Gastrocnemius medialis (tissue), 4 donors: Measurements from ENCODE around the gene EIF1AD. TPM values are rescaled to one million over a fixed set of nuclear protein-coding genes. Genes with fewer than 3 reads are reported as not detected.

Experiments
- ATAC-seq, 2 donors: fragments of 150-250 bp; one replicate each; pipeline ENCODE4 v1.9.1; 2016
- DNase-seq, 2 donors: peaks; one replicate each; pipeline ENCODE4 v3.0.0-alpha.2; 2019
- H3K27ac ChIP-seq, 4 donors: fragments of 200-600 bp; sonication (generic); 1 replicate in 1 of 4; 2 replicates in 3 of 4; pipeline ENCODE4 v1.5.1; 2016 to 2018; ENCODE audit warnings: mild to moderate bottlenecking in 2 of 4, moderate library complexity in 1 of 4
- H3K27me3 ChIP-seq, 3 donors: fragments of 200-600 bp; sonication (generic) in 2 of 3; 1 replicate in 1 of 3; 2 replicates in 2 of 3; pipeline versions ENCODE4 v1.5.1 to v1.6.0; 2016 to 2019; ENCODE audit warnings: mild to moderate bottlenecking in 1 of 3, moderate library complexity in 1 of 3
- H3K36me3 ChIP-seq, 2 donors: fragments of 200-600 bp; sonication (generic) in 1 of 2; one replicate each; pipeline ENCODE4 v1.5.1; 2017 to 2018
- H3K4me1 ChIP-seq, 2 donors: fragments of 200-600 bp; sonication (generic) in 1 of 2; one replicate each; pipeline ENCODE4 v1.5.1; 2016 to 2017; ENCODE audit warnings: mild to moderate bottlenecking in 2 of 2
- H3K4me3 ChIP-seq, 4 donors: fragments of 200-600 bp; sonication (generic) in 3 of 4; 1 replicate in 1 of 4; 2 replicates in 3 of 4; pipeline ENCODE4 v1.5.1; 2016 to 2019; ENCODE audit warnings: mild to moderate bottlenecking in 2 of 4
- H3K9me3 ChIP-seq, 3 donors: fragments of 200-600 bp; sonication (generic) in 2 of 3; 1 replicate in 1 of 3; 2 replicates in 2 of 3; pipeline ENCODE4 v1.5.1; 2016 to 2019
- POLR2A ChIP-seq, 2 donors: fragments of 450-650 bp; IDR thresholded peaks; one replicate each; pipeline ENCODE4 v1.6.1; 2017; ENCODE audit warnings: antibody characterized with exemption in 2 of 2, mild to moderate bottlenecking in 2 of 2, moderate library complexity in 2 of 2
- in situ Hi-C, 4 donors: fragments of 200-750 bp; cut with MboI; loops; one replicate each; pipeline versions ENCODE4 v1.15.0 to v1.8.0; 2017; ENCODE audit warnings: low sequenced_read_pairs in 4 of 4
- intact Hi-C: fragments of 100-400 bp; cut with DNase I; formaldehyde crosslinking; loops from one replicate; pipeline ENCODE4 v1.15.1; 2023; ENCODE audit warnings: low total_unique reads
- total RNA-seq, 4 donors: library from RNA; depleted of rRNA; stranded (reverse); fragments of >200 nt; gene quantifications; one replicate each; pipeline versions ENCODE4 v1.1.0 to v1.2.3, GENCODE V29; 2016
- TF ChIP-seq, protein P1 (sequence below), 5 experiments: fragments of 450-650 bp in 3 of 5; fragments of 200-600 bp in 2 of 5; sonication (generic) in 2 of 5; IDR thresholded peaks in 4 of 5; conservative IDR thresholded peaks in 1 of 5; 1 replicate in 4 of 5; 2 replicates in 1 of 5; pipeline ENCODE4 v1.5.1; 2016 to 2019; ENCODE audit warnings: antibody characterized with exemption in 5 of 5, mild to moderate bottlenecking in 3 of 5, moderate library complexity in 3 of 5

The EIF1AD gene
- total RNA-seq, 4 donors from 2014 or later: 29.3 to 39.8 (median 35.4) TPM

DNA sequence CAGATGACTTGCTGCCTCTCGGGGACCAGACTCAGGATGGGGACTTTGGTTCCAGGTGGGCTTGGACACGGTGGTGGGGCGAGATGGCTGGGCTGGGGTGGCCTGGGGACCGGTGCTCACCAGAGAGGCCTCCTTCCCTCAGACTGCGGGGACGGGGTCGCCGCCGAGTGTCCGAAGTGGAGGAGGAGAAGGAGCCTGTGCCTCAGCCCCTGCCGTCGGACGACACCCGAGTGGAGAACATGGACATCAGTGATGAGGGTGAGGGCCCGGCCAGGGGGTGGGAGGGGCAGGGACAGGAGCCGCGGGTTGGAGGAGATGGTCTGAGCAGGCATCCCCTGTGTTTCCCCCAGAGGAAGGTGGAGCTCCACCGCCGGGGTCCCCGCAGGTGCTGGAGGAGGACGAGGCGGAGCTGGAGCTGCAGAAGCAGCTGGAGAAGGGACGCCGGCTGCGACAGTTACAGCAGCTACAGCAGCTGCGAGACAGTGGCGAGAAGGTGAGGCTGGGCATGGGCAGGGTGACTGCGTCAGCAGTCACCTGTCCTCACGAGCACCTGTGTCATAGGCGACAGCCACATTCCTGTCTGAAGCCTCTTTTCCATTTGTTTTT, 34.5 kb downstream of the EIF1AD start:
- intact Hi-C loops: no loop called here
- no peak for ATAC-seq

DNA sequence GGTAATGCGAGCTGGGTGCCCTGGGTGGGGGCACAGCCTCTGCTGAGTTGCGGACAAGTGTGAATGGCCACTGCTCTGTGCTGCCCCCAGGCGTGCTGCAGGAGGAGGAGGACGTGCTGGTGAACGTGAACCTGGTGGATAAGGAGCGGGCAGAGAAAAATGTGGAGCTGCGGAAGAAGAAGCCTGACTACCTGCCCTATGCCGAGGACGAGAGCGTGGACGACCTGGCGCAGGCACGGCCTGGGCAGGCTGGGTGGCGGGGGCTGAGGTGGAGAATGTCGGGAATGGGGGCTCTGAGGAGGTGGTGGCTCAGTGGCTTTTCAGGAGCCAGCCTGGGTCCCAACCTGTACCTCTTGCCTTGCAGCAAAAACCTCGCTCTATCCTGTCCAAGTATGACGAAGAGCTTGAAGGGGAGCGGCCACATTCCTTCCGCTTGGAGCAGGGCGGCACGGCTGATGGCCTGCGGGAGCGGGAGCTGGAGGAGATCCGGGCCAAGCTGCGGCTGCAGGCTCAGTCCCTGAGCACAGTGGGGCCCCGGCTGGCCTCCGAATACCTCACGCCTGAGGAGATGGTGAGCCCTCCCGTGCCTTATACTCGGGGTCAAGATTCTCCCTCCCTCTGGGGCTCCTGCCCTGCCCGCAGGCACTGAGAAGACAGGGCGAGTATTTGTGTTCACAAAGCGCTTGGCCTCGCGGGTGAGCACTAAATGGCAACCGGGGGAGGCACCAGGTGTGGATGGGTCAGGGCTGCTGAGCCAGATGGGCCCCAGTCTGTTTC, 35.8 kb downstream of the EIF1AD start:
- no peak overlapping the region for H3K4me3 ChIP-seq
- DNase-seq: no peak
- H3K27me3 ChIP-seq: no peaks in the 10 kb centered on the region
- peaks cover 40 to 41% of the 10 kb centered on the region in 2 donors for H3K4me1 ChIP-seq
- H3K27ac ChIP-seq: no peak overlapping the region
- H3K9me3 ChIP-seq: no peaks in the 10 kb centered on the region
- TF ChIP-seq, protein P1, sequence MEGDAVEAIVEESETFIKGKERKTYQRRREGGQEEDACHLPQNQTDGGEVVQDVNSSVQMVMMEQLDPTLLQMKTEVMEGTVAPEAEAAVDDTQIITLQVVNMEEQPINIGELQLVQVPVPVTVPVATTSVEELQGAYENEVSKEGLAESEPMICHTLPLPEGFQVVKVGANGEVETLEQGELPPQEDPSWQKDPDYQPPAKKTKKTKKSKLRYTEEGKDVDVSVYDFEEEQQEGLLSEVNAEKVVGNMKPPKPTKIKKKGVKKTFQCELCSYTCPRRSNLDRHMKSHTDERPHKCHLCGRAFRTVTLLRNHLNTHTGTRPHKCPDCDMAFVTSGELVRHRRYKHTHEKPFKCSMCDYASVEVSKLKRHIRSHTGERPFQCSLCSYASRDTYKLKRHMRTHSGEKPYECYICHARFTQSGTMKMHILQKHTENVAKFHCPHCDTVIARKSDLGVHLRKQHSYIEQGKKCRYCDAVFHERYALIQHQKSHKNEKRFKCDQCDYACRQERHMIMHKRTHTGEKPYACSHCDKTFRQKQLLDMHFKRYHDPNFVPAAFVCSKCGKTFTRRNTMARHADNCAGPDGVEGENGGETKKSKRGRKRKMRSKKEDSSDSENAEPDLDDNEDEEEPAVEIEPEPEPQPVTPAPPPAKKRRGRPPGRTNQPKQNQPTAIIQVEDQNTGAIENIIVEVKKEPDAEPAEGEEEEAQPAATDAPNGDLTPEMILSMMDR (IDR thresholded peaks at IDR 0.05 in 4 of 5, conservative IDR thresholded peaks at IDR 0.05 in 1 of 5): no peak
- TF ChIP-seq POLR2A (IDR thresholded peaks at IDR 0.05): no peak
- H3K36me3 ChIP-seq: peaks cover 0 to 54% of the 10 kb centered on the region in 2 donors
- ATAC-seq: no peak
- intact Hi-C loops: no loop called here
- in situ Hi-C loops: loop anchor here in 1 of 4 donors (10.0 kb wide), 1 partner anchor 81 kb away; the partner anchor contains the start of gene FIBP

More for the DNA sequence above, 34.5 kb downstream of the EIF1AD start:
- Histone ChIP-seq H3K36me3 (peaks cover 0 to 54% of the 10 kb centered on the region in 2 donors), H3K27me3 (no peaks in the 10 kb centered on the region), H3K4me3 (no peak overlapping the region), H3K9me3 (no peaks in the 10 kb centered on the region), H3K4me1 (peaks cover 39 to 40% of the 10 kb centered on the region in 2 donors), H3K27ac (no peak overlapping the region)
- in situ Hi-C loops: loop anchor here in 1 of 4 donors (10.0 kb wide), 1 partner anchor 83 kb away; the partner anchor contains the start of gene FIBP
- no peak for DNase-seq
- TF ChIP-seq, protein P1 (IDR thresholded peaks at IDR 0.05 in 4 of 5, conservative IDR thresholded peaks at IDR 0.05 in 1 of 5): no peak
- no peak for TF ChIP-seq POLR2A (IDR thresholded peaks at IDR 0.05)

- in situ Hi-C loops: loop anchor here in 1 of 4 donors (10.0 kb wide), 1 partner anchor 80 kb away; the partner anchor contains the start of gene FIBP
- DNase-seq (no peak), ATAC-seq (no peak)
- H3K4me1 ChIP-seq: peaks cover 34 to 41% of the 10 kb centered on the region in 2 donors
- H3K4me3 ChIP-seq: no peak overlapping the region
- H3K27me3 ChIP-seq: no peaks in the 10 kb centered on the region
- intact Hi-C loops: loop anchor here (5.0 kb wide), 1 partner anchor 348 kb away; the partner anchor contains the start of gene PCNX3
- H3K36me3 ChIP-seq: peaks cover 0 to 49% of the 10 kb centered on the region in 2 donors
- H3K9me3 ChIP-seq: no peaks in the 10 kb centered on the region
- no peak for TF ChIP-seq POLR2A (IDR thresholded peaks at IDR 0.05)
- TF ChIP-seq, protein P1 (IDR thresholded peaks at IDR 0.05 in 4 of 5, conservative IDR thresholded peaks at IDR 0.05 in 1 of 5): no peak
- H3K27ac ChIP-seq: no peak overlapping the region
Measured at GRCh38 chr11:65964906-65965305, 37.1 kb downstream of the EIF1AD start.

DNA sequence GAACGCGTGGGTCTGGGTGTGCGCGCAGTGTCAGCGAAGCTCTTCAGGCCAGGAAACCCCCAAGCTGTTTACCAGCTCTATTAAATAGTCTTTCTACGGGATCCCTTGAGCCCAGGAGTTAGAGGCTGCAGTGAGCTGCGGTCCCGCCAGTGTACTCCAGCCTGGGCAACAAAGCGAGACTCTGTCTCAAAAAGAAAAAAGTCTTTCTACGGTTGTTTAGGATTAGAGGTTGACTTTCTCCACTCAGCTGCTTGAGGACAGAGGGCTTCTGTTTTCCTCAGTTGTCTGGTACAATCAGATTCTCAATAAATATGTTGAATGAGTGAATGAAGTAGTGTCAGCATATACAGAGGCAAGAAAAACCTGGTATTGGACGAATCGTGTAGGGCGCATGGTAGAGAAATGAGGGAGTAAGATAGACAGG, 39.8 kb downstream of the EIF1AD start:
- Histone ChIP-seq H3K9me3 (no peaks in the 10 kb centered on the region), H3K36me3 (peaks cover 0 to 33% of the 10 kb centered on the region in 2 donors), H3K4me1 (peaks cover 16 to 24% of the 10 kb centered on the region in 2 donors), H3K4me3 (peak overlapping the region; percentile 69 to 100 (median 88)), H3K27ac (peak overlapping the region; percentile 81 to 96 (median 90)), H3K27me3 (no peaks in the 10 kb centered on the region)
- ATAC-seq: peak in 1 of 2 donors; percentile 1
- intact Hi-C loops: loop anchor here (5.0 kb wide), 1 partner anchor 345 kb away; the partner anchor contains the start of gene PCNX3
- in situ Hi-C loops: loop anchor here in 1 of 4 donors (10.0 kb wide), 1 partner anchor 77 kb away; the partner anchor contains the start of gene FIBP
- no peak for DNase-seq
- TF ChIP-seq, protein P1 (IDR thresholded peaks at IDR 0.05 in 4 of 5, conservative IDR thresholded peaks at IDR 0.05 in 1 of 5): no peak
- no peak for TF ChIP-seq POLR2A (IDR thresholded peaks at IDR 0.05)
